Ecto neural progenitor cell (in vitro differentiated cells): ENCODE data around the gene KDM2A.
"Not testable (repeated sequence)": the region's sequence is repeated elsewhere in the genome, so short reads cannot be mapped to it uniquely, and the experiment has no call there.

ENCODE experiments used
- DNase-seq: peaks from one replicate; pipeline ENCODE4 v3.0.0-alpha.2; 2018; ENCODE audit warnings: low spot score

Gene KDM2A

DNA sequence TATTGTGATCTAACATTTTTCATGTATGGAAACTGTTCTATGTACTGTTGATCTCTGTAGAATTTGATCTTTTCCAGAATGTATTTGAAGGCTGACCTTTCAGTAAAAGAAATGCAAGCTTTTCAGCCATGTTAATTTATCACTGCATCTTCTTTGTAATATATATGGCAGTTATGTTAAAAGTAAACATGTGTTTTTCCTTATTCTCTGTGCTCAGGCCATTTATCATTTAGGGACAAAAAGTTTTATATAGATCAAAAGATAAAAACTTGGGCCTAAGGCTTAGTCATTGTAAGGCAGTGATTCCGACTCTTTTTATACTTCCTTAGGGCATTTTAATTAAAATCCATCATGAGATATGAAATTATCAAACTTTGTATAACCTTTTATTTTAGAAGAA is 48.7 kb downstream of the KDM2A start:
- no peak for DNase-seq

DNA sequence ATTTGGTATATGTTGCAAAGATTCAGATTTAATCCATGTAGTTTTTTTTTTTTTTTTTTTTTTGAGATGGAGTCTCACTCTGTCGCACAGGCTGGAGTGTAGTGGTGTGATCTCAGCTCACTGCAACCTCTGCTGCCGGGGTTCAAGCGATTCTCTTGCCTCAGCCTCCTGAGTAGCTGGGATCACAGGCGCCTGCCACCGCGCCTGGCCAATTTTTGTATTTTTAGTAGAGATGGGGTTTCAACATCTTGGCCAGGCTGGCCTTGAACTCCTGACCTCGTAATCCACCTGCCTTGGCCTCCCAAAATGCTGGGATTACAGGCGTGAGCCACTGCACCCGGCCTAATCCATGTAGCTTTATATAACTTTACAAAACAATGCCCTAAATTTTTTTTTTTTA is 49.8 kb downstream of the KDM2A start:
- not testable (repeated sequence) for DNase-seq

DNA sequence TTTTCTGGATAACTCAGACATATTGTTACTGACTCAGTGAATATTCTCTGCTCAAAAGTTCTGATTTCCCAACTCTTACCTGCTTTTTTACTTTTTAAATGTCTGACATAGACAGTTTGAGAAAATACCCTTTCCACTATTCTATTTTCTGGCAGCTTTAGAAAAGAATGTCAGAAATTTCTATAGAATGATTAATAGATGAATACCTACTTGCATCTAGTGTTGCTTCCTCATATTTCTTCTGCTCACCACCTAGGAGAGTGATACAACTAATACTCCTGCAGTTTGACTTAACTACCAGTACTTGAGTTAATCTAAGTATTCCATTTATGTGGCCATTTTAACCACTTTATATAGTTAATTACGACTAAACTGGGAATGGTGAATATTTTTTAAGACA is 55.2 kb downstream of the KDM2A start:
- DNase-seq = no peak

- DNase-seq = no peak
Observed at GRCh38 chr11:67177399-67178281, 58.6 kb downstream of the KDM2A start.

- no peak for DNase-seq
Observed at GRCh38 chr11:67178421-67178820, 59.4 kb downstream of the KDM2A start.

- no peak for DNase-seq
Observed at GRCh38 chr11:67178878-67179277, 59.8 kb downstream of the KDM2A start.

DNA sequence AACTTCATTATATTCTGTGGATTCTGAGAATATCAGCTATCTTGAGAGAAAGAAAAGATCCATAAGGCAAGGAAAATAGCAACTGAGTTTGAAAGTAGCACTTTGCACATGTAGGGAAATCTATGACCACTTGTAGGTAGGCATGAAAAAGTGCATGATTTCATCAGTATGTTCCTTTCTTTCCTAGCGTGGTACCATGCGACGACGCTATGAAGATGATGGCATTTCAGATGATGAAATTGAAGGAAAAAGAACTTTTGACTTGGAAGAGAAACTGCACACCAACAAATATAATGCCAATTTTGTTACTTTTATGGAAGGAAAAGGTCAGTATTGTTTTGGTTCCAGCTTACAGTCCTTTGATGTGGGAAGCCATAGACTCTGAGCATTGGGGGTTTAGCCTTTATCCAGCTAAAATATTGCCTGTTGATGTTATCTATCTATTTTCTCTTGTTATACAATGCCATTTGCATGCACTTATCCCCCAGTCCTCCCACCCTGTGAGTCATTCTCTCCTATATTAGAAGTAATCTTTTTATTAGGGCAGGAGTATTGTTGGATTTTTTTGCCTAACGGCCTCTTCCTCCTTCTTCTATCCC is 60.9 kb downstream of the KDM2A start:
- DNase-seq = no peak

- DNase-seq = no peak
Observed at GRCh38 chr11:67194096-67194495, 75.0 kb downstream of the KDM2A start.

DNA sequence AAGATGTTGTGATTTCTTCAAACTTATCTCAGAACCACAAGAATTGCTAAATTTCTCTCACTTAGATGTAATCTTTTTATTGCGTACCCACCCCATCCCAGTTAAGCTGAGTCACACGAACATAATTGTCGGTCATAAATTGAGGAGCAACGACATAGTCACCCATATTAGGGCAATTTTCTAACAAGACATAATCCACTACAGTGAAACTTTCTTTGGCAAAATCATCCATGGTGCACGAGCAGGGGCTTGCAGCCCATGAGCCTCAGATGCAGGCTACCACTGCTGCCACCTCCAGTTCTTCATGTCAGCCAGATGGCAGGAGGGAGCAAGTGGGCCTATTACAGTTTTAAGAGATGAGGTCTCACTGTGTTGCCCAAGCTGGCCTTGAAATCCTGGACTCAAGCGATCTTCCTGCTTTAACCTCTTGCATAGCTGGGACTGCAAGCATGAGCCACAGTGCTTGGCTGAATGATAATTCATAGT is 77.0 kb downstream of the KDM2A start:
- no peak for DNase-seq

- no peak for DNase-seq
Observed at GRCh38 chr11:67197606-67198005, 78.5 kb downstream of the KDM2A start.

GRCh38 chr11:67198781-67199180 is 79.7 kb downstream of the KDM2A start:
- DNase-seq = not testable (repeated sequence)

GRCh38 chr11:67199751-67200150 is 80.7 kb downstream of the KDM2A start:
- no peak for DNase-seq

- DNase-seq = no peak
Observed at GRCh38 chr11:67202028-67202427, 83.0 kb downstream of the KDM2A start.

DNA sequence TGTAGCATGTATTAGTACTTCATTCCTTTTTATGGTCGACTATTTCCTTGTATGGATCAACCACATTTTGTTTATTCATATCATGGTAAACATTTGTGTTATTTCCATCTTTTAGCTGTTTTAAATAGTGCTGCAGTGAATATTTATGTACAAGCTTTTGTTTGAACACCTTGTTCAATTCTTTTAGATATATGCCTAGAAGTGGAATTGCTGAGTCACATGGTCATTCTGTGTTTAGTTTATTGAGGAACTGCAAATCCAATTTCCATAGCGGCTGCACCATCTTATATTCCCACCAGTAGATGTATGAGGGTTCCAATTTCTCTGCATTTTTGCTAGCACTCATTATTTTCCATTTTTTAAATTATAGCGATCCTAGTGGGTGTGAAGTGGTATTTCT is 85.8 kb downstream of the KDM2A start:
- DNase-seq = no peak

DNA sequence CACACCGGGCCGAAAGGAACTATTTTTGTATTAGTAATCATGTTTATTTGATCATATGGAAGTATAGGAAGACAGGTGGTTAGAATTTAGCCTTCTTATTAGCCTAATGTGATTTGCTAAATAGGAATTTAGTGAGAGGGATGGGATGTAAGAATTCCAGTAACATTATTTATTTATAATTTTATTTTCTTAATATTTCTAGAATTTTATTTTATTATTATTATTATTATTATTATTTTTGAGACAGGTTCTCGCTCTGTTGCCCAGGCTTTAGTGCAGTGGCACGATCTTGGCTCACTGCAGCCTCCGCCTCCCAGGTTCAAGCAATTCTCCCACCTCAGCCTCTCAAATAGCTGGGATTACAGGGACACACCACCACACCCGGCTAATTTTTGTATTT is 90.2 kb downstream of the KDM2A start:
- DNase-seq = not testable (repeated sequence)

GRCh38 chr11:67211656-67212436 is 92.8 kb downstream of the KDM2A start:
- DNase-seq = no peak

- no peak for DNase-seq
Observed at GRCh38 chr11:67213178-67213621, 94.1 kb downstream of the KDM2A start.

GRCh38 chr11:67227726-67228125 is 108.7 kb downstream of the KDM2A start:
- DNase-seq = no peak

DNA sequence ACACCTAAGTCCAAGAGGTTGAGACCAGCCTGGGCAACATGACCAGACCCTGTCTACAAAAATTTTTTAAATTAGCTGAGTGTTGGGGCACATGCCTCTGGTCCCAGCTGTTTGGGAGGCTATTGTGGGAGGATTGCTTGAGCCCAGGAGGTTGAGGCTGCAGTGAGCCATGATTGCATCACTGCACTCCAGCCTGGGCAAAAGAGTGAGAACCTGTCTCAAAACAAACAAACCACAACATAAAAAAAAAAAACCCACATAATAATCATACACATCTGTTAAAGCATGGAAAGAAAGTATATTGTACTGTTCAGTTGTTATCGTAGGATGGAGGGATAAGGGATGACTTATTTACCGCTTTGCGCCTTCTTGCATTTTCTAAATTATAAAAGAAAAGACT is 111.3 kb downstream of the KDM2A start:
- DNase-seq = no peak

- no peak for DNase-seq
Observed at GRCh38 chr11:67230886-67231285, 111.8 kb downstream of the KDM2A start.

DNA sequence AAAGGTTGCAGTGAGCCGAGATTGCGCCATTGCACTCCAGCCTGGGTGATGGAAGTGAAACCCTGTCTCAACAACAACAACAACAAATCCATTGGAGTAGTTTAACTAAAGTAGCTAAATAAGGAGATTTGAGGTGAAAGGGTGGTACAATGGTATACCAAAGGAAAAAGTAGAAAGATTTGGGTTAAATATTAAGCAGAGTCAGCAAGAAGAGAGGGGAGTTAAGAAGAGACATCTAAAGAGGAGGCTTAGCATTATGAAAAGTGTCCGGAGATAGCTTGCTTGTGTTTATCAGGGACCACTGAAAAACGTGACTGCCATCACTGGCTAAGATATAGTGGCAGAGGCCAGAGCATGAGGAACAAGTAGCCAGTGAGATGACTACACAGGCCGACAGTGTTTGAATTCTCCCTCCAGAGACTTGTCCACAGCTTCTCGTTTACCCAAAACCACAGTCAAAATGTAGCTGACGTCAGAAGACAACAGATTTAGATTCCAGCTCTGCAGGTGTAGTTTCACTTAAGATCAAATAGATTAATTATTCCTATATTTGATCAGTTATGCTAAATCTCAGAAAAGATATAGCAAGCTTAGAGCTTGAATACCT is 114.6 kb downstream of the KDM2A start:
- no peak for DNase-seq

DNA sequence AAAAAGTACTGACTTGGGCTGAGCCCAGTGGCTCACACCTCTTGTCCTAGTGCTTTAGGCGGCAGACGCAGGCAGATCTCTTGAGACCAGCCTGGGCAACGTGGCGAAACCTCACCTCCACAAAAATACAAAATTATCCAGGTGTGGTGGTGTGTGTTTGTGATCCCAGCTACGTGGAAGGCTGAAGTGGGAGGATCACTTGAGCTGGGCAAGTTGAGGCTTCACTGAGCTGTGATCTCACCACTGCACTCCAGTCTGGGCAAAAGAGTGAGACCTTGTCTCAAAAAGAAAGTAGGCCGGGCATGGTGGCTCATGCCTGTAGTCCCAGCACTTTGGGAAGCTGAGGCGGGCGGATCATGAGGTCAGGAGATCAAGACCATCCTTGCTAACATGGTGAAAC is 115.5 kb downstream of the KDM2A start:
- not testable (repeated sequence) for DNase-seq
